Natural killer cell treated with Interleukin-12 subunit alpha and Interleukin-12 subunit beta and Interleukin-15 and Interleukin-18, amount 100 ng/mL, for 72 hours (primary cell): ENCODE results near the gene PDE4D. TPM values are rescaled to one million over a fixed set of nuclear protein-coding genes. Genes with fewer than 3 reads are reported as not detected.

Experiments
- ATAC-seq, 2 donors: fragments of 150-1000 bp; cut with Tn5 transposase in 1 of 2; sonication (Bioruptor Pico), chemical (Tn5 transposase) in 1 of 2; 2 replicates each; pipeline ENCODE4 v1.10.0; 2021
- DNase-seq: peaks from one replicate; pipeline ENCODE4 v3.0.0; 2022; ENCODE audit warnings: low spot score
- H3K27ac Mint-ChIP-seq, 2 donors: 1 replicate in 1 of 2; 2 replicates in 1 of 2; pipeline ENCODE4 v1.8.0; 2022; ENCODE audit warnings: mixed read lengths in 2 of 2, mild to moderate bottlenecking in 1 of 2, moderate library complexity in 1 of 2
- H3K27me3 Mint-ChIP-seq, 2 donors: 1 replicate in 1 of 2; 2 replicates in 1 of 2; pipeline ENCODE4 v1.8.0; 2022; ENCODE audit warnings: mixed read lengths in 2 of 2
- H3K36me3 Mint-ChIP-seq: one replicate; pipeline ENCODE4 v1.8.0; 2022; ENCODE audit warnings: mixed read lengths
- H3K4me1 Mint-ChIP-seq, 2 donors: 1 replicate in 1 of 2; 2 replicates in 1 of 2; pipeline ENCODE4 v1.8.0; 2022; ENCODE audit warnings: low read depth in 2 of 2, mixed read lengths in 2 of 2, mild to moderate bottlenecking in 1 of 2
- H3K4me3 Mint-ChIP-seq: one replicate; pipeline ENCODE4 v1.8.0; 2022; ENCODE audit warnings: mixed read lengths
- H3K9me3 Mint-ChIP-seq: 2 replicates; pipeline ENCODE4 v1.8.0; 2022; ENCODE audit warnings: mixed read lengths
- total RNA-seq, 2 donors: library from RNA; stranded (reverse); gene quantifications; one replicate each; pipeline ENCODE4 v1.2.3, GENCODE V29; 2022

Gene PDE4D
- total RNA-seq, 2 donors from 2014 or later: 55.0 to 80.5 TPM

DNA sequence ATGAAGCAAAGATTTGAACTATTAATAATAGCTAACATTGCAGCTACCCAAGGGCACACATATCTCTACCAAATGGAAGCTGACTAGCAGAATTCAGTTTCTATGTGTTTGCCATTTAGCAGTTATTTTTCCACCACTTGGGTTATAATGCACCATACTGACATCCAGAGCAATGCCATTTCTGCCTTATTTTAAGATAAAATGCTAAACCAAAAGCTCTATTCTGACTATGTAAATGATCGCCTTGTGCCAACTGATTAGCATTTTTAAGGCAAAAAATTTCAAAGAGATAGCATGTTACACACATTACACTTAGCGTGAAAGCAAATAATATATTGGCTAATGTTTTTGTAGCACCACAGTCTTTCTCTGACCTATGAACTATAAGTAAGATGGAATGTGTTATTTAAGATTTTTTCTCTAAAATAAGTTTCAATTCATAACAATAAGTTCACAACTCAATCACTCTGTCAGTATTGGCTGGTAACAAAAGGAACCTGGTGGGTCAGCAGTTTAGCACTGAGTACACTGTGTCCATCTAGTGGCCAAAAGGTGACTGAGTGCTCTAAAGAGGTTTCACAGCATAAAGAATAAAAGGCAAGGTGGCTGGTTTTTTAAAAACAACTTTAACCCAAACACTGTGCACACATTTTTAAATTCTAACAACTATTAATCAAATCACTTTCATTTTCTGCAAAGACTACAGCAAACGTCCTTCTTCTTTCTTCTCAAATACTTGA is 443.5 kb downstream of the PDE4D start:
- Mint-ChIP-seq H3K27me3 (peaks cover 6% of the 10 kb centered on the region in 2 donors), H3K36me3 (no peaks in the 10 kb centered on the region), H3K27ac (no peak overlapping the region), H3K4me1 (no peaks in the 10 kb centered on the region), H3K9me3 (peaks cover 4% of the 10 kb centered on the region), H3K4me3 (no peak overlapping the region)
- ATAC-seq: no peak
- no peak for DNase-seq

GRCh38 chr5:59446356-59446755 is 447.2 kb downstream of the PDE4D start:
- H3K36me3 Mint-ChIP-seq: no peaks in the 10 kb centered on the region
- peaks cover 6 to 13% of the 10 kb centered on the region in 2 donors for H3K27me3 Mint-ChIP-seq
- H3K9me3 Mint-ChIP-seq: no peaks in the 10 kb centered on the region
- H3K4me3 Mint-ChIP-seq: no peak overlapping the region
- H3K4me1 Mint-ChIP-seq: no peaks in the 10 kb centered on the region
- DNase-seq: no peak
- H3K27ac Mint-ChIP-seq: no peak overlapping the region
- ATAC-seq: no peak

GRCh38 chr5:59445741-59446140 is 447.8 kb downstream of the PDE4D start:
- ATAC-seq: no peak
- H3K4me1 Mint-ChIP-seq: no peaks in the 10 kb centered on the region
- H3K9me3 Mint-ChIP-seq: no peaks in the 10 kb centered on the region
- H3K27me3 Mint-ChIP-seq: peaks cover 6 to 13% of the 10 kb centered on the region in 2 donors
- DNase-seq: no peak
- H3K4me3 Mint-ChIP-seq: no peak overlapping the region
- no peak overlapping the region for H3K27ac Mint-ChIP-seq
- H3K36me3 Mint-ChIP-seq: no peaks in the 10 kb centered on the region

DNA sequence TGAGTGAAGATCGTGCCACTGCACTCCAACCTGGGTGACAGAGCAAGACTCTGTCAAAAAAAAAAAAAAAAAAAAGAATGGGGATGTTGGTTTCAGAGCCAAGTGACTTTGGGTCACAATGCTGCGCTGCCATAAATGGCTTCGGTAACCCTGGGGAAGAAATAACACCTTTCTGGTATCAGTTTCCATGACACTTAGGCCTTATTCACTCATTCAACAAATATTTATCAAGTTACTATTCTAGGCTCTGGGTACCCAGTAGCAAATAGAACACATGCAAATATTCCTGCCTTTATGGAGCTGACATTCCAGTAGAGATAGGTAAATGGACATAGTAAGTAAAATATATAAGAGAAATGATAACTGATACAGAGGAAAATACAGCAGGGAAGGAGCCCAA is 454.2 kb downstream of the PDE4D start:
- no peaks in the 10 kb centered on the region for H3K36me3 Mint-ChIP-seq
- H3K4me3 Mint-ChIP-seq: no peak overlapping the region
- no peaks in the 10 kb centered on the region for H3K9me3 Mint-ChIP-seq
- no peaks in the 10 kb centered on the region for H3K4me1 Mint-ChIP-seq
- peaks cover 14 to 16% of the 10 kb centered on the region in 2 donors for H3K27me3 Mint-ChIP-seq
- DNase-seq (no peak), ATAC-seq (no peak)
- no peak overlapping the region for H3K27ac Mint-ChIP-seq

DNA sequence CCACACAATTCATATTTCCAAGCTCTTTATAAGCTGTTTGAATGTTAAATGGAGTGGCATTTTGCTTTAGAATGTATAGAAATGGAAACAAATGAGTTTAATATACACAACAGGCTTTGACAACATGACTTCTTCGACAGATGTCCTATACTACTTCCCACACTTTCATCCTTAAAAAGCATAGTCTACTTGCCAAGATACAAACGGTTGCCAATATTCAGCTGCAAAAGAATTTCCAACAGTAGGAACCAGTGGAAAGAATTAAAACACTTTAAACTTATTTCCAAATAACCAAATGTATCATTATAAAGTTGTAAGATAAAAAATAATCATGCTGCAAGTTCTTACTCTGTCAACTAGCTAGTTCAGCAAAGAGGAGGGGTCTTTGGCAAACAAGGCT is 456.4 kb downstream of the PDE4D start:
- H3K27me3 Mint-ChIP-seq: peaks cover 14 to 22% of the 10 kb centered on the region in 2 donors
- no peak for ATAC-seq
- no peaks in the 10 kb centered on the region for H3K9me3 Mint-ChIP-seq
- no peaks in the 10 kb centered on the region for H3K4me1 Mint-ChIP-seq
- H3K36me3 Mint-ChIP-seq: no peaks in the 10 kb centered on the region
- no peak for DNase-seq
- H3K4me3 Mint-ChIP-seq: no peak overlapping the region
- H3K27ac Mint-ChIP-seq: no peak overlapping the region

DNA sequence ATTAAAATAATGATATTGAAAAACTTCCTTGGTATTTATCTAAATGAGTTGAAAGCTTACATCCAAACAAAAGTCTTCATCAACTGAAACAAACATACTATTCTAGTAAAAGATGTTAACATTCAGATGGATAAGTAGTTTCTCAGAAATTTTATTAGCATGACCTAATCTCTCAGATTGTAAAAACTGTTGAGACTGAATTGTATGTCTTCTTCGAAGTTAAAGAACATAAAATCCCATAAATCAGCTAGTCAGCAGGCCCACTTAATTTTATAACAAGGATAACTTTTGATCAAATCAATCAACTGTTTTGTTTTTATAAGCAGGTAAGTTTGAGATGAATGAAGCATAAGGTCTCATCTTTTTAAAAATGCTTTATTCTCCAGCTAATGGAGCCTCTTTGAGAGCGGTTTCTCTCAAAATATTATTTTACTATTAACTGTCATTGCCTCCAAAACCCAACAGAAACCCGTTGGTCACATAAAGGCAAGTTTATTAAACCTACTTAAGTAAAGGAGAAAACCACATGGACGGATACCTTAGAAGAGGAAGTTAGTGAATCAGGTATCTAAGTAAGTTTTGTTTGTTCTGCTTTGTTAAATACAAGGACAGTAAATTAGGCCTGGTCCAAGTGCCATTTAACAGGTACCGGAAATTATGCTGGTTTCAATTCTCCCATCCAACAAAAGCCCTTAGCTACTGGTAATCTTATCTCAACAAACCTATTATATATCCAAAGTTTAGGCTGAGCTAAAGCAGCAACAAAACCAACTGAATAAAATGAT is 457.0 kb downstream of the PDE4D start:
- DNase-seq (no peak), ATAC-seq (no peak)
- H3K27ac Mint-ChIP-seq: no peak overlapping the region
- H3K9me3 Mint-ChIP-seq: no peaks in the 10 kb centered on the region
- H3K36me3 Mint-ChIP-seq: no peaks in the 10 kb centered on the region
- H3K27me3 Mint-ChIP-seq: peaks cover 16 to 18% of the 10 kb centered on the region in 2 donors
- H3K4me1 Mint-ChIP-seq: no peaks in the 10 kb centered on the region
- H3K4me3 Mint-ChIP-seq: no peak overlapping the region

DNA sequence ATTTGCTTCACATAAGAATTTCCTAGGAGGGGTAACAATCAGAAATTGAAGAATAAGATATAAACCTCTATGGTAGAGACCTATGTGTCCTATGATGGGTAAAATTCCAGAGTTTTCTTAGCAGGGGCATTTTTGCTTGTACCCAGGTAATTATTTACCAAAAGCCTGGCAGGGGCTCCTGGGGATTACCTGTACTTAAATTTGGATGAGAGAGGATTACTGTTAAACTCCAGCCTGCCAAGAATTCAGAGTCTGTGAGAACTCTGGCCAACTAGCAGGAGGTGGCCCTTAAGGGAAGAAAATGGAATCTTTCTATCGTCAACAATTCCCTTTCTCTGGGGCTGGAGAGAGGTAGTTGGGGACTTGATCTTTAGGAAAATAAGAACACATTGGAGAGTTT is 460.4 kb downstream of the PDE4D start:
- DNase-seq (no peak), ATAC-seq (no peak)
- H3K4me1 Mint-ChIP-seq: no peaks in the 10 kb centered on the region
- no peaks in the 10 kb centered on the region for H3K36me3 Mint-ChIP-seq
- H3K27ac Mint-ChIP-seq: no peak overlapping the region
- no peak overlapping the region for H3K4me3 Mint-ChIP-seq
- H3K9me3 Mint-ChIP-seq: no peaks in the 10 kb centered on the region
- H3K27me3 Mint-ChIP-seq: peaks cover 28 to 29% of the 10 kb centered on the region in 2 donors

DNA sequence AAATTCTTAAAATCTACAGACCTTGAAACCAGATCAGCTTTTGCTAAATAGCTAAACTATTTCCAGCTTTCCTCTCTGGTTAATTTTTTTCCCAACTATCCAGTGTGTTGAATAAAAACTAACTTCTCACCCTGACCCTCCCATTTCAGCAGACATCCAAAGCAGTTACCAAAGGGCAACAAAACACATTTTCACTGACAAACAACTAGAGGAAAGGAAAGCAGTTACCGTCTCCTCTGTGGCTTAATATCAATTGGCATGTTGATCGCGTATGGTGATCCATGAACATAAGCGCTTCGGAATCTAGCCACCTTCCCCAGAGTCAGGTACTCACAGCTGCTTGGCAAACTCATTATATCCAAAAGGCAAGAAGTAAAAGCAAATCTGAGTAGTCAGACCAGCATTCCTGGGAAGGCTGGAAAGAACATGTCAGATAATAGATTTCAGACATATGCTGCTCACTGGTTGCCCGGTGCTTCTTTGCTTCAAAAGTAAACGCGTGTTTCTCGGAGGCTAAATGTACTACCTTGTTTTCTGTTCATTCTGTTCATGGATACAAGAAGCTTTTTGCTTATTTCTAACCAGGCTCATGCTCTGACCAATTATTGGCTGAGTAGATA is 463.4 kb downstream of the PDE4D start:
- Mint-ChIP-seq H3K36me3 (no peaks in the 10 kb centered on the region), H3K27ac (no peak overlapping the region), H3K4me3 (no peak overlapping the region), H3K27me3 (peaks cover 18 to 29% of the 10 kb centered on the region in 2 donors), H3K9me3 (no peaks in the 10 kb centered on the region), H3K4me1 (no peaks in the 10 kb centered on the region)
- no peak for DNase-seq
- no peak for ATAC-seq

- H3K36me3 Mint-ChIP-seq: no peaks in the 10 kb centered on the region
- ATAC-seq (no peak), DNase-seq (no peak)
- H3K9me3 Mint-ChIP-seq: no peaks in the 10 kb centered on the region
- H3K27ac Mint-ChIP-seq: no peak overlapping the region
- no peak overlapping the region for H3K4me3 Mint-ChIP-seq
- peaks cover 24 to 31% of the 10 kb centered on the region in 2 donors for H3K27me3 Mint-ChIP-seq
- no peaks in the 10 kb centered on the region for H3K4me1 Mint-ChIP-seq
These were observed 465.1 kb downstream of the PDE4D start for GRCh38 chr5:59428391-59428790.

DNA sequence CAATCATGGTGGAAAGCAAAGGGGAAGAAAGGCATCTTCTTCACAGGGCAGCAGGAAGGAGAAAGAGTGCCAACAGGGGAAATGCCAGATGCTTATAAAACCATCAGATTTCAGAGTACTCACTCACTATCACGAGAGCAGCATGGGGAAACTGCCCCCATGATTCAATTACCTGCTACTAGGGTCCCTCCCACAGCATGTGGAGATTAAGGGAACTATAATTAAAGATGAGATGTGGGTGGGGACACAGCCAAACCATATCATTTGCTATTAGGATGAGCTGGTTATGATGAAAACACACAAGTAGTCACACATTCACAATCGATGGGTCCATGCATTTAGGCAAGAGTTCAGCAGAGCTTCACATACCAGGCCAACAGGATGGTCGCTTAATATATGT is 469.0 kb downstream of the PDE4D start:
- Mint-ChIP-seq H3K4me1 (no peaks in the 10 kb centered on the region), H3K27me3 (peaks cover 23 to 34% of the 10 kb centered on the region in 2 donors)

DNA sequence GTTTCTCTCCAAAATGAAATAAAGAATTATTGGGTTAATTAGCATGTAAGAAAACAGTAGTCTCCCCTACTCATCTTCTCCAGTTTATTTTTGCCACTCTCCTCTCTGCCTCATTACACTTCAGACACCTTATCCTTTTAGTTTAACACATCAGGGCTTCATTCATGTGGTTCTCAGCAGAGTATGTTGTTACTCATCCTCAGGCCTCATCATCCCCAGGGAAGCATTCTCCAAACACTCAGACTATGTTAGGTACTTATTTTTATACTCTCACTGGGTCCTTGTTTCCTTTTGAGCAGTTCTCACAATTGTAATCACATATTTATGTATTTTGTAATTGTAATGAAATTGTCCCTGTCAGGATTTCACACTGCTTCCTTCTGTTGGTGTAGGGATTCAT is 470.5 kb downstream of the PDE4D start:
- no peak for DNase-seq
- Mint-ChIP-seq H3K36me3 (no peaks in the 10 kb centered on the region), H3K4me3 (no peak overlapping the region), H3K27me3 (peaks cover 22 to 27% of the 10 kb centered on the region in 2 donors), H3K27ac (no peak overlapping the region), H3K9me3 (no peaks in the 10 kb centered on the region), H3K4me1 (no peaks in the 10 kb centered on the region)
- no peak for ATAC-seq

More for the DNA sequence above, 469.0 kb downstream of the PDE4D start:
- no peak for DNase-seq
- no peak overlapping the region for H3K4me3 Mint-ChIP-seq
- no peak for ATAC-seq
- no peaks in the 10 kb centered on the region for H3K36me3 Mint-ChIP-seq
- H3K27ac Mint-ChIP-seq: no peak overlapping the region
- no peaks in the 10 kb centered on the region for H3K9me3 Mint-ChIP-seq

- no peak overlapping the region for H3K27ac Mint-ChIP-seq
- ATAC-seq (no peak), DNase-seq (no peak)
- peaks cover 24 to 27% of the 10 kb centered on the region in 2 donors for H3K27me3 Mint-ChIP-seq
- no peaks in the 10 kb centered on the region for H3K36me3 Mint-ChIP-seq
- H3K9me3 Mint-ChIP-seq: no peaks in the 10 kb centered on the region
- H3K4me3 Mint-ChIP-seq: no peak overlapping the region
- H3K4me1 Mint-ChIP-seq: no peaks in the 10 kb centered on the region
These were observed 471.3 kb downstream of the PDE4D start for GRCh38 chr5:59421986-59422941.

DNA sequence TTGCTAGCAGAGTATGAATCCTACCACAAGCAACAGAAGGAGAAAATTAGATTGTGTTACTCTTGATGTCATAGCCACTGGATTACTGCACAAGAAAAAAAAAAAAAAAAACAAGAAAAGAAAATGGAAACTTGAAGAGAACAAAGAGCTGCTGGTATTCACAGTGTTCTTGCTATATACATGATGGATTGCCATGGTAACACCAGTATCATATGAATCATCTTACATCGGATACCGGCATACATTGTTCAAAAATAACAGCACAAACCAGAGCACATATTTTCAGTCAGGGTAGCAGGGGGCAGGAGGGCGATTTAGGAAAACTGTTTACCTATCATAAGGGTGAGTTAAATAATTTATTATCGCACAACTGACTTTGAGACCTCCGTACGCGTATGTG is 472.9 kb downstream of the PDE4D start:
- no peak for ATAC-seq
- no peak overlapping the region for H3K27ac Mint-ChIP-seq
- no peaks in the 10 kb centered on the region for H3K36me3 Mint-ChIP-seq
- H3K9me3 Mint-ChIP-seq: no peaks in the 10 kb centered on the region
- no peaks in the 10 kb centered on the region for H3K4me1 Mint-ChIP-seq
- no peak for DNase-seq
- no peak overlapping the region for H3K4me3 Mint-ChIP-seq
- H3K27me3 Mint-ChIP-seq: peaks cover 24% of the 10 kb centered on the region in 2 donors
